Activated CD8-positive, alpha-beta memory T cell treated with anti-CD3 and anti-CD28 coated beads for 48 hours (primary cell): ENCODE data around the gene ADGRL3.

ENCODE experiments used
- DNase-seq, 3 experiments: peaks; one replicate each; pipeline ENCODE4 v3.0.0-alpha.2; 2020; ENCODE audit warnings: low read depth in 2 of 3, low spot score in 2 of 3

ADGRL3 gene

GRCh38 chr4:61408861-61409260 lies 208.7 kb downstream of the ADGRL3 start:
- DNase-seq = no peak

DNA sequence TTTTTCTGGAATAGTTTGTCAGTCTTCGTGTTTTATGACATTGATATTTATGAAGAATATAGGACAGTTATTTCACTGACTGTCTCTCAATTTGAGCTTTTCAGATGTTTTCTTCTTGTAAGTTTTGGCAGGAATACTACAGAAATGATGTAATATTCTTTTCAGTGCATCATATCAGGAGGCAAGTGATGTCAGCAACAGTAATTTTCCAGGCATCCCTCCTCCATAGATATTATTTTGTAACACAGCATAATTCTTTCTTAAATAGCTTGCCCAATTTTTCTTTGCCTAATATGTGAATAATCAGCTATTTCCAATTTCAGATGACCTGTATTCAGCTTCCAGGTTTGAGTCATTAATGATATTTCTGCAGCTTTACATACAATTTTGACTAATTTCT lies 211.1 kb downstream of the ADGRL3 start:
- no peak for DNase-seq

- no peak for DNase-seq
These were observed 225.2 kb downstream of the ADGRL3 start for GRCh38 chr4:61425315-61425714.

DNA sequence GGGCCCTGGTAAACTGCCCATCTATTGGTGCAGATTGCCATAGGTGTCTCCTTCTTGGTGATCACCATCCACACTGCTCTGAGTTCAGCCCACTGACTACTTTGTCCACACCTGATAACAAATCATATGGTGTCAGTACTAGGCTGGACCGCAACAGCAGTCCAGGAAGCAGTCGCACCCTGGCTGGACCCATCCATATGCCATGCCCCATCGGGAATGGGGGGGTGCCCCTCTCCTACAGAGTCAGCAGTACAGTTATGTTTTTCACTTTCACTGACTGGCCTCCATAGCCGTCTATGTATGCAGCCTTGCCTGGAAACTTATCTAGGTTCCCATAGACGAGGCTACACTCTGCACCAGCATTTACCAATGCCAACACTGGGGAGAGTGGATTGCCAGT lies 226.1 kb downstream of the ADGRL3 start:
- no peak for DNase-seq

GRCh38 chr4:61427099-61427817 lies 227.1 kb downstream of the ADGRL3 start:
- no peak for DNase-seq

- DNase-seq = no peak
These were observed 227.8 kb downstream of the ADGRL3 start for GRCh38 chr4:61427818-61428495.

DNA sequence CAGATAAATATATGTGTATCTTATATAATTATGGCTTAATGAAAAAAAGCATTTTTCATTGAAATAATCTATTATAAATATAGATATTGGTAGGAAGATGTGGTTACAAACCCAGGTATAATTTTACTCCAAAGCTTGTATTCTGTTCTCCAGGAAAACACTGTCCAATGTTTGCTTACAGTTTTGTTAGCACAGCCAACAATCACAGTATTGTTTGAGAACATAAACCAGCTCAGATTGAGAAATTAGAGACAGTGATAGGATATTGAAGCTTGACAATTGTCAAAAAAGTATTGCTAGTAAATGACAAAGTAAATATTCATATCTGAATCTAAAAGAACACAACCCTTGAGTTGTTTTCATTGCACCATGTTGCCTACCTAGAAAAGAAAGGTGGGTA lies 228.8 kb downstream of the ADGRL3 start:
- no peak for DNase-seq

- DNase-seq = no peak
These were observed 231.0 kb downstream of the ADGRL3 start for GRCh38 chr4:61431131-61431530.

DNA sequence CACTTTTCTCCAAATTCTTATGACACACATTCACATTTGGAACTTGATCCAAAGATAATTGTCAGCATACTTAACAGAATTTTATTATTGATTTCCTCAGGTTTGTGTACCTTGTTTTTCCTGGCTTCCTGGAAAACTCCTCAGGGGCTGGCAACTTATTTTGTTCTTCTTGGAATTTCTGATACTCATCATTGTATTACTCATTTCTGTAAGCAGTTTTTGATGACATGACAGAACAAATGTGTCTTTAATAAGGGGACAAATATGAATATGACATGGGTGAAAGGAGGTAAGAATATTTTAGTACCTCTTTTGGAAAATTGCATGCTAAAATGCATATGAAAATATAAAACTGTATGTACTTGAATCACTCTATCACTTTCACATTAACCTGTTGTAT lies 237.8 kb downstream of the ADGRL3 start:
- DNase-seq = no peak

GRCh38 chr4:61440321-61440720 lies 240.2 kb downstream of the ADGRL3 start:
- no peak for DNase-seq

DNA sequence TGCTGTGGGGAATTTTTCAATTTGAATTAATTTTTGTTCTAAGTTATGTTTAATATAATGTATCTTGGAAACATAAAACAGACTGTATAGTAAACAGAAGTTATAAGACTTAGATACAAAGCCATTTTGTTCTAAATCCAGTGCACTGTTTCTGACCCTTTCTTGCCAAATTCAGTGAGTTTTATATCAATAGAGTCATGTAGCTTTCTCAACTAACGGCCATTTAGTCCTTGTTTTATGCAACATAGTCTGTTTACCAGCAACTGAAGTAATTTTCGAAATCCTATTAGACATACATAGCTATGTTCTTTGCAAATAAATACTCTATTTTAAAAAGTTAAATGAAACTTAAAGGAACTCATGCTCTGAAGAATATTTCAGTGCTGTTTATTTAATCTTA lies 242.8 kb downstream of the ADGRL3 start:
- DNase-seq = no peak

- no peak for DNase-seq
These were observed 243.8 kb downstream of the ADGRL3 start for GRCh38 chr4:61443813-61444510.

- DNase-seq = no peak
These were observed 245.4 kb downstream of the ADGRL3 start for GRCh38 chr4:61445374-61446063.

- DNase-seq = no peak
These were observed 246.8 kb downstream of the ADGRL3 start for GRCh38 chr4:61446941-61447340.

DNA sequence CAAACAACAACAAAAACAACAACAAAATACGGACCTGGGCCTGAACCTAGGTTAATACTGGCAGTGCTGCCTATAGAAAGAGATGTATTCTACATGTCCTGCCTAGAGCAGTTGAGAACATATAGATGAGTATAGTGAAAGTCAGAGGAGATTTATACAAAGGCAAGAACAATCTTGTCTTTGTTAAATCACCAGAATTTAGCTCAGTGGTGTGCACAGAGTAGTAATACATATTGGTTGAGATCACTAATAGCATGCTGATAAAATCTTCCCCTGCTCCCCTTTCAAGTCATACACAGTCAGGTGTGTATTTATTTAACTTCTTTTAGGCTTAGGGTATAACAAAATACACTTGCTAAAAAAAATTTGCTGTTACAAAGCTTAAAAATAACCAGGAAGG lies 247.8 kb downstream of the ADGRL3 start:
- no peak for DNase-seq

GRCh38 chr4:61451935-61452334 lies 251.8 kb downstream of the ADGRL3 start:
- no peak for DNase-seq

GRCh38 chr4:61461956-61462355 lies 261.8 kb downstream of the ADGRL3 start:
- no peak for DNase-seq

DNA sequence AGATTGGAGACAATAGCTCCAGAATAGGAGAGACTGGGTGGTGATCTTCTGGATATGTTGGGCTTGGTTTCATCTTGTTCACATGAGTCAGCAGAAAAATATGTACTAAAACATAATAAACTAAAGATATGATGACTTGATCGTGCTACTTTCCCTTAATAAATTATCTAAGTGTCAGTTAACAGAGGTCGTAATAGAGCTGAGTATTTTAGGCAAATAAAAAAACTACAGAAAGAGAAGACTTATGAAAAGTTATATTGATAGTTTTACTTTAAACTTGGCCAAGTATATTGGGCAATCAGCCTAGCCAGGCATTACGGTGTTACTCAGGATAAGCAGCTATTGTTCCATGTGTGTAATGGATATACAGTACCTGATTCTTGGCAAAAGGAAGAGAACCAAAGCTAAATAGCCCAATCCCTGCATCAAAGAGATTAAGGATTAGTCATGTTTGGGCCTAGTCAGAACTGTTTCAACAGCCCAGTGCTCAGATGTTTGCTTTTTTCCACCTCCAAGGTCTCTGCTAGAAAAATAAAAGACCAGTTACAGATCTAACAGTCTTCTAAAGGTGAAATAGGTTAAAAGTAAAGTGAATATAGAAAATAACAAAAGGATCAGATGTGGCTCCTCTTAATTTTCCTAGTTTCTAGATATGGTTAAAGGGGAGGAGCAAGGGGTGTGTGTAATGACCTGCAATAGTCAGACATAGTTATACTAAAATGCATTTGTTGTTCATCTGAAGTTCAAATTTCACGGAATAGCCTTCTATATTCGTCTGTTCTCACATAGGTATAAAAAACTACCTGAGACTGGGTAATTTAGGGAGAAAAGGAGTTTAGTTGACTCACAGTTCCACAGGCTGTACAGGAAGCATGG lies 262.6 kb downstream of the ADGRL3 start:
- DNase-seq = no peak

GRCh38 chr4:61468024-61468720 lies 268.0 kb downstream of the ADGRL3 start:
- no peak for DNase-seq

- DNase-seq = no peak
These were observed 273.2 kb downstream of the ADGRL3 start for GRCh38 chr4:61473306-61473705.
